Gastrocnemius medialis (tissue), 4 donors: ENCODE measurements around the gene CCDC138. TPM values are rescaled to one million over a fixed set of nuclear protein-coding genes. Genes with fewer than 3 reads are reported as not detected.

ENCODE experiments used
- ATAC-seq, 2 donors: fragments of 150-250 bp; one replicate each; pipeline ENCODE4 v1.9.1; 2016
- DNase-seq, 2 donors: peaks; one replicate each; pipeline ENCODE4 v3.0.0-alpha.2; 2019
- H3K27ac ChIP-seq, 4 donors: fragments of 200-600 bp; sonication (generic); 1 replicate in 1 of 4; 2 replicates in 3 of 4; pipeline ENCODE4 v1.5.1; 2016 to 2018; ENCODE audit warnings: mild to moderate bottlenecking in 2 of 4, moderate library complexity in 1 of 4
- H3K27me3 ChIP-seq, 3 donors: fragments of 200-600 bp; sonication (generic) in 2 of 3; 1 replicate in 1 of 3; 2 replicates in 2 of 3; pipeline versions ENCODE4 v1.5.1 to v1.6.0; 2016 to 2019; ENCODE audit warnings: mild to moderate bottlenecking in 1 of 3, moderate library complexity in 1 of 3
- H3K36me3 ChIP-seq, 2 donors: fragments of 200-600 bp; sonication (generic) in 1 of 2; one replicate each; pipeline ENCODE4 v1.5.1; 2017 to 2018
- H3K4me1 ChIP-seq, 2 donors: fragments of 200-600 bp; sonication (generic) in 1 of 2; one replicate each; pipeline ENCODE4 v1.5.1; 2016 to 2017; ENCODE audit warnings: mild to moderate bottlenecking in 2 of 2
- H3K4me3 ChIP-seq, 4 donors: fragments of 200-600 bp; sonication (generic) in 3 of 4; 1 replicate in 1 of 4; 2 replicates in 3 of 4; pipeline ENCODE4 v1.5.1; 2016 to 2019; ENCODE audit warnings: mild to moderate bottlenecking in 2 of 4
- H3K9me3 ChIP-seq, 3 donors: fragments of 200-600 bp; sonication (generic) in 2 of 3; 1 replicate in 1 of 3; 2 replicates in 2 of 3; pipeline ENCODE4 v1.5.1; 2016 to 2019
- POLR2A ChIP-seq, 2 donors: fragments of 450-650 bp; IDR thresholded peaks; one replicate each; pipeline ENCODE4 v1.6.1; 2017; ENCODE audit warnings: antibody characterized with exemption in 2 of 2, mild to moderate bottlenecking in 2 of 2, moderate library complexity in 2 of 2
- in situ Hi-C, 4 donors: fragments of 200-750 bp; cut with MboI; loops; one replicate each; pipeline versions ENCODE4 v1.15.0 to v1.8.0; 2017; ENCODE audit warnings: low sequenced_read_pairs in 4 of 4
- intact Hi-C: fragments of 100-400 bp; cut with DNase I; formaldehyde crosslinking; loops from one replicate; pipeline ENCODE4 v1.15.1; 2023; ENCODE audit warnings: low total_unique reads
- total RNA-seq, 4 donors: library from RNA; depleted of rRNA; stranded (reverse); fragments of >200 nt; gene quantifications; one replicate each; pipeline versions ENCODE4 v1.1.0 to v1.2.3, GENCODE V29; 2016
- TF ChIP-seq, protein P1 (sequence below), 5 experiments: fragments of 450-650 bp in 3 of 5; fragments of 200-600 bp in 2 of 5; sonication (generic) in 2 of 5; IDR thresholded peaks in 4 of 5; conservative IDR thresholded peaks in 1 of 5; 1 replicate in 4 of 5; 2 replicates in 1 of 5; pipeline ENCODE4 v1.5.1; 2016 to 2019; ENCODE audit warnings: antibody characterized with exemption in 5 of 5, mild to moderate bottlenecking in 3 of 5, moderate library complexity in 3 of 5

The CCDC138 gene
- total RNA-seq, 4 donors from 2014 or later = 0.52 to 2.8 (median 1.2) TPM

DNA sequence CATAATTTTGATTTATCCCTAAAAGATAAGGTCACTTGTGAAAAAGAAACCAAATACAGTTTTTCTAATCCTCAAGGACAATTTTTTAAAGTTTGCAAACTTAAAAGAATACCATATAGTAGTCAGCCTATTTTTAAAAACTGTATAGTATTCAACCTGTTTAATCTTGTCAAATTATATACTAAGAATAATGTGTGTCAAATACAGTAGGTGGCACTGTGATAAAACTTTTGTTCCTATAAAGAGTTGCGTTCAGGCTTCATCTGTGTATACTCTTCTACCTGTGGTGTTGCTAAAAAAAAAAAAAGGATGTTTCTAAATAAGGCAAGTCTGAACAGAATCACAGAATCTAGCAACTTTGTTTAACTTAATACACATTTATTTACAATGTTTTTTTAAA lies 68.6 kb downstream of the CCDC138 start:
- no peaks in the 10 kb centered on the region for H3K36me3 ChIP-seq
- H3K27ac ChIP-seq = no peak overlapping the region
- intact Hi-C loops = no loop called here
- no peak overlapping the region for H3K4me3 ChIP-seq
- no peaks in the 10 kb centered on the region for H3K4me1 ChIP-seq
- no peak for DNase-seq
- ATAC-seq = no peak
- in situ Hi-C loops = no loop called here
- TF ChIP-seq POLR2A (IDR thresholded peaks at IDR 0.05) = no peak
- TF ChIP-seq, protein P1, sequence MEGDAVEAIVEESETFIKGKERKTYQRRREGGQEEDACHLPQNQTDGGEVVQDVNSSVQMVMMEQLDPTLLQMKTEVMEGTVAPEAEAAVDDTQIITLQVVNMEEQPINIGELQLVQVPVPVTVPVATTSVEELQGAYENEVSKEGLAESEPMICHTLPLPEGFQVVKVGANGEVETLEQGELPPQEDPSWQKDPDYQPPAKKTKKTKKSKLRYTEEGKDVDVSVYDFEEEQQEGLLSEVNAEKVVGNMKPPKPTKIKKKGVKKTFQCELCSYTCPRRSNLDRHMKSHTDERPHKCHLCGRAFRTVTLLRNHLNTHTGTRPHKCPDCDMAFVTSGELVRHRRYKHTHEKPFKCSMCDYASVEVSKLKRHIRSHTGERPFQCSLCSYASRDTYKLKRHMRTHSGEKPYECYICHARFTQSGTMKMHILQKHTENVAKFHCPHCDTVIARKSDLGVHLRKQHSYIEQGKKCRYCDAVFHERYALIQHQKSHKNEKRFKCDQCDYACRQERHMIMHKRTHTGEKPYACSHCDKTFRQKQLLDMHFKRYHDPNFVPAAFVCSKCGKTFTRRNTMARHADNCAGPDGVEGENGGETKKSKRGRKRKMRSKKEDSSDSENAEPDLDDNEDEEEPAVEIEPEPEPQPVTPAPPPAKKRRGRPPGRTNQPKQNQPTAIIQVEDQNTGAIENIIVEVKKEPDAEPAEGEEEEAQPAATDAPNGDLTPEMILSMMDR (IDR thresholded peaks at IDR 0.05 in 4 of 5, conservative IDR thresholded peaks at IDR 0.05 in 1 of 5) = no peak
- H3K27me3 ChIP-seq = no peaks in the 10 kb centered on the region
- H3K9me3 ChIP-seq = no peaks in the 10 kb centered on the region

DNA sequence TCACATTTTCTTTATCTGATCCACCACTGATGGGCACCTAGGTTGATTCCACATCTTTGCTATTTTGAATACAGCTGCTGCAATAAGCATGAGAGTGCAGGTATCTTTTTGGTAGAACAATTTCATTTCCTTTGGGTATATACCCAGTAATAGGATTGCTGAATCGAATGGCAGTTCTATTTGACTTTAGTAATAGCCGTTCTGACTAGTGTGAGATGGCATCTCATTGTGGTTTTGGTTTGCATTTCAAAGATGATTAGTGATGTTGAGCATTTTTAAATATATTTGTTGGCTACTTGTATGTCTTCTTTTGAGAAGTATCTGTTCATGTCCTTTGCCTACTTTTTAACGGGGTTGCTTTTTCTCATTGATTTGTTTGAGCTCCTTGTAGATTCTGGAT lies 72.3 kb downstream of the CCDC138 start:
- no peak overlapping the region for H3K27ac ChIP-seq
- no peak overlapping the region for H3K4me3 ChIP-seq
- in situ Hi-C loops (no loop called here), intact Hi-C loops (no loop called here)
- H3K9me3 ChIP-seq = no peaks in the 10 kb centered on the region
- no peak for TF ChIP-seq POLR2A (IDR thresholded peaks at IDR 0.05)
- no peaks in the 10 kb centered on the region for H3K27me3 ChIP-seq
- ATAC-seq (no peak), DNase-seq (no peak)
- no peaks in the 10 kb centered on the region for H3K4me1 ChIP-seq
- H3K36me3 ChIP-seq = no peaks in the 10 kb centered on the region

DNA sequence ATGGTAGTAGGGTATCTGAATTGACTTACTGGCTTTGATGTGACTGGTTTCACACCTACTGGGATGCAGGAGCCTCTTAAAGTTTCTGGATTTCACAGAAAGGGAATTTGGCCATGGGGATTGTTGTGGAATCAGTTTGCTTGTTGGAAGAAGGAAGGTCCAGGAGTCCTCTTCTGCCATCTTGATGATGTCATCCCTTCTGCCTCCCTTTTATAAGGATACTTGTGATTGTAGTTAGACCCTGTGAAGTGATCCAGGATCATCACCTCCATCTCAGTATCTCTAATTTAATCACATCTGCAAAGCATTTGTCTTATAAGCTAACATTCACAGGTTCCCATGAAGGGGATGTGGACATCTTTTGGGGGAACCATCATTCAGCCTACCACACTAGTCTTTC lies 79.5 kb downstream of the CCDC138 start:
- Histone ChIP-seq H3K4me3 (no peak overlapping the region), H3K27ac (no peak overlapping the region), H3K27me3 (no peaks in the 10 kb centered on the region), H3K36me3 (no peaks in the 10 kb centered on the region), H3K4me1 (no peaks in the 10 kb centered on the region), H3K9me3 (peaks cover 0 to 5% (median 0%) of the 10 kb centered on the region in 3 donors)
- no peak for ATAC-seq
- TF ChIP-seq, protein P1 (IDR thresholded peaks at IDR 0.05 in 4 of 5, conservative IDR thresholded peaks at IDR 0.05 in 1 of 5) = no peak
- TF ChIP-seq POLR2A (IDR thresholded peaks at IDR 0.05) = no peak
- no peak for DNase-seq
- intact Hi-C loops = no loop called here
- in situ Hi-C loops = no loop called here

DNA sequence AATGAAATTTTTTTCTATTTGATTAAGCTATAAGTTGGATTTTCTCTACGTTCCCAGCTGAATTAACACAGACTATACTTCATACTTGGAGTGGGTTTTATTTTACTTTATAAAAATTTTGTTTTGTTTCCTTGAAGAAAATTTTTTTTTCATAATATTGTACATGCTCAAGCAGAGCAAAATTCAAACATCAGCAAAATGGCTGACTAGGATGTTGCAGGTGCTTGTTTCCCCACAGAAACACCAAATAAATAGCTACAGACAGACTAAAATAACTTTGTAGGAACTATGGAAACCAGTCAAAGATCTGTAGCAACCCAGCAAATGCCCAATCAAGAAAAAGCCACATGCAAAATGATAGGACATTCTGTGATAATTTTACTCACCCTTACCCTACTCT lies 82.3 kb downstream of the CCDC138 start:
- ATAC-seq (no peak), DNase-seq (no peak)
- peaks cover 0 to 5% (median 0%) of the 10 kb centered on the region in 3 donors for H3K9me3 ChIP-seq
- intact Hi-C loops (no loop called here), in situ Hi-C loops (no loop called here)
- H3K27ac ChIP-seq = no peak overlapping the region
- no peaks in the 10 kb centered on the region for H3K27me3 ChIP-seq
- no peak overlapping the region for H3K4me3 ChIP-seq
- TF ChIP-seq POLR2A (IDR thresholded peaks at IDR 0.05) = no peak
- TF ChIP-seq, protein P1 (IDR thresholded peaks at IDR 0.05 in 4 of 5, conservative IDR thresholded peaks at IDR 0.05 in 1 of 5) = no peak
- no peaks in the 10 kb centered on the region for H3K36me3 ChIP-seq
- H3K4me1 ChIP-seq = no peaks in the 10 kb centered on the region

DNA sequence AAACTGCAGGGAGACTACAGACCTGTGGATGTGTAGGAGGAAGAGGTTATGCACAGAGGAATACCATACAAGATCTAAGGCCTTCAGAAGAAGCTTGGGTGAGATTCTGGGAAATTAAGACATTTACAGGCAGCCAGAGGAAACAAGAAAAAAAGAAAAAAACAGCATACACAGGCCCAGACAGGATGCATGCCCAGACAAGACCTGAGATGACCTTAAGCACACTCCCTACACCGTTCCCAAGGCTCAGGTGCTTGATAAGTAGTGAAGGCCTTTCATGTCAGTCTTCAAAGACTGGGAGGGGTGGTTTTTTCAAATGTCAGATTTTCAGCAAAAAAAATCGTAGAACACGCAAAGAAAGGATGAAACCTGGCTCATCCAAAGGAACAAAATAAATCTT lies 83.0 kb downstream of the CCDC138 start:
- H3K4me3 ChIP-seq = no peak overlapping the region
- DNase-seq (no peak), ATAC-seq (no peak)
- TF ChIP-seq POLR2A (IDR thresholded peaks at IDR 0.05) = no peak
- TF ChIP-seq, protein P1 (IDR thresholded peaks at IDR 0.05 in 4 of 5, conservative IDR thresholded peaks at IDR 0.05 in 1 of 5) = no peak
- intact Hi-C loops (no loop called here), in situ Hi-C loops (no loop called here)
- H3K27ac ChIP-seq = no peak overlapping the region
- no peaks in the 10 kb centered on the region for H3K4me1 ChIP-seq
- no peaks in the 10 kb centered on the region for H3K36me3 ChIP-seq
- H3K9me3 ChIP-seq = peaks cover 0 to 5% (median 0%) of the 10 kb centered on the region in 3 donors
- H3K27me3 ChIP-seq = no peaks in the 10 kb centered on the region
